Muscle of arm (tissue), 12 donors: ENCODE measurements around the gene DCAF6. TPM values are rescaled to one million over a fixed set of nuclear protein-coding genes. Genes with fewer than 3 reads are reported as not detected.
A peak's percentile ranks its signal among the peaks of the same experiment; 100 is the strongest.

Experiments used
- DNase-seq: peaks from one replicate; pipeline ENCODE4 v3.0.0-alpha.2; 2013
- polyA plus RNA-seq, 12 donors: library from polyadenylated mRNA; unstranded; fragments of 120-200 nt; gene quantifications; one replicate each; pipeline ENCODE4 v1.2.1, GENCODE V29; 2013; ENCODE audit not compliant: insufficient read length in 12 of 12

DCAF6 gene
- polyA plus RNA-seq, 12 donors: 59.6 to 147 (median 133) TPM; not detected in 1

DNA sequence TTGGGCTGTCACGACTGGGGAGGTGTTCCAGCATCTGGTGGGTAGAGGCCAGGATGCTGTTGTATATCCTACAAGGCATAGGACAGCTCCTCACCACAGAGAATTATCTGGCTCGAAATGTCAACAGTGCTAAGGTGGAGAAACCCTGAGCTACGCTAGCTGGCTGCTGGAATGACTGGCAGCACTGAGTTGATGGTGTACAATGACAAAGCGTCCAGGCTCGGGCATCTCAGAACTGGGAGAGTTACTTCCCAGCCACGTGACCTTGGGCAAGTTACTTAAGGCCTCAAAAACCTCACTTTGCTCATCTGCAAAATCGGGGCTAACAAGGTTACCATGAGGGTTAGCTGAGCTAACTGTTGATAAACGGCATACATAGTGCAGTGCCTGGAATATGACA is 164.9 kb downstream of the DCAF6 start:
- no peak for DNase-seq

- DNase-seq: no peak
Observed at GRCh38 chr1:168102487-168102886, 166.0 kb downstream of the DCAF6 start.

DNA sequence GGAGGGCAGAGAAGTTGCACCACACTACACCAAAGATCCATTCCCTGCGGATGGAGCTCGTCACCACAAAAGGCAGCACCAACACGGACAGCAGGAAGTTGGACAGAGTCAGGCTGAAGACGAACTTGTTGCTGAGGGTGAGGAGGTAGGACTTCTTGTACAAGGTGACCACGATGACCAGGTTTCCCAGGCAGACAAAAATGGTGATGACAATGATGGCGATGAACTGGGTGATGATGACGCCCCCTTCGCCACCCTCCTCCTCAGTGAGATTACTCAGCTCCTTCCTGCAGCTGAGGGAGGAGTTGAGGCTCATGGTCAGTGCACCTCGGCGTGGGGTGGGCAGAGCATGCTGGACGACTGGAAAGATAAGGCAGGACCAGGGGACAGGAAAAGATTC is 168.1 kb downstream of the DCAF6 start:
- no peak for DNase-seq

- no peak for DNase-seq
Observed at GRCh38 chr1:168105846-168106245, 169.4 kb downstream of the DCAF6 start.

- no peak for DNase-seq
Observed at GRCh38 chr1:168106274-168106673, 169.8 kb downstream of the DCAF6 start.

- DNase-seq: no peak
Observed at GRCh38 chr1:168110896-168111545, 174.5 kb downstream of the DCAF6 start.

- DNase-seq: no peak
Observed at GRCh38 chr1:168112673-168113305, 176.3 kb downstream of the DCAF6 start.

- DNase-seq: no peak
Observed at GRCh38 chr1:168114845-168115244, 178.4 kb downstream of the DCAF6 start.

DNA sequence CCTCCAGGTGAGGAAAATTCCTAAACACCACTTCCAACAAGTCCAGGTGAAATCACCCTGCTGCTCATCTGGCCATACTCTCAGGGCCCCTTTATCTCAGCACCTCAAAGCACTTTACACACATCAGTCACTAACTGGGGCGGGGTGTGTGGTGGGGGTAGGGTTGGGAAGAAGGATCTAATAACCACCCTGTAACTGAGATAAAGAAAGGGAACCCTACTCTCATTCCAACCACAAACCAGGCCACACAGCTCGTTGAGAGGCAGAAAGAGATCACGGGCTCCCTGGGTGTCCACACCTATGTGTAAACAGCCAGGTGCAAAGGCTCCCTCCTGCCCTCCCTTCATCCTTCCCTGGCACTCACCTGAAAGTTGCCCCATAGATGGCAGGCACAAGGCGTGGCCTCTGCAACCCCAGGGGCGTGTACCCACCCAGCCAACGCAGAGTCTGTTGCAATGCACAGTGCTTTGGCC is 179.9 kb downstream of the DCAF6 start:
- no peak for DNase-seq

- DNase-seq: no peak
Observed at GRCh38 chr1:168119750-168120149, 183.3 kb downstream of the DCAF6 start.

DNA sequence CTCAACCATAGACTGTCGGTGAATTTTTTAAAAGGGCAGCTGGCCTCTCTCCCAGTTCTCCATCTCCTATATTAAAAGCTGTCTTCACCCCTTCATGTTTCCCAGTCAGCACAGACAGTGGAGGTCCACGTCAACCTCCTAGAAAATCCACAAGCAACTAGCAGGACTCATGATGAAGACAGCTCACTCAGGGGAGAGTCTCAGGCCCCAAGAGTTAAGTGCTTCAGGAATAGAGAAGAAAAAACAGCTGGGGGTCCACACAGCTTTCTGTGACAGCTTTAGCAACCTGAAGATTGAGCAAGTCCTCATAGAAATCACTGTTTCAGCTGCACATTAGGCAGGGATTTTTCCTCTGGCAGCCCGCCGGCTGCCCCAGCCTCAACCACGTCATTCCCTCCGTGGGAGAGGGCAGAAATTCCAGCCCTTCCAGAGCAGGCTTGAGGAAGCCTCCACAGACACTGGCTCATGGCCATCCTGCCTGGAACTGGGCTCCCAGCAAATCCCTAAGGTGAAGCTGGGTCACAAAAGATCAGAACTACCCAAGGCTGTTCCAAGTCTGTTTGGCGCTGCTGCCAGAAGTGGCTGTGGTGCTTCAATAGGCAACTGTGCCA is 185.0 kb downstream of the DCAF6 start:
- peak; percentile 37 for DNase-seq

DNA sequence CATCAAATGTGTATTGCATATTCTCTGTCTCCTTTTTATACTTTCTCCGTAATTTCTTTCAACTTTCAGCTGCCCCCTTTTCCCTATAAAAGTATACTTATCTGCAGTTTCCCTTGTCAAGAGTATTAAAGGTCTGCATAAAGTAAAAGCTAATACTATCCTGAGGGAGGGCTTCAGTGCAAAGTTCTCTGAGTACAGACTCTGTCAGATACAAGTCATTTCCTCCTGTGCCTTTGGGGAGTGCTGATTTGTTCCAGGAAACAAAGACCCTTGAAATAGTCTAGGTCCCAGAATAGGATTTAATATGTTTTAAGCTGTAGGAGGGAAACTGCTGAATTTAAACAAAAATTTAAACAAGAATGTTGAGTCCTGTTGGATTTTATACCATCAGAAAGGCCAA is 188.6 kb downstream of the DCAF6 start:
- no peak for DNase-seq

Other genes starting within 250 kb of the DCAF6 start
- 100 to 1,000 TPM in 3 of 12 donors, 10 to 100 TPM in 8, not detected in 1; 75.8 to 119 (median 91.8) TPM for gene MPZL1, start 214.7 kb upstream of the DCAF6 start, polyA plus RNA-seq
- gene ADCY10, start 22.5 kb upstream of the DCAF6 start, polyA plus RNA-seq: under 1 TPM in 9 of 12 donors, not detected in 3; 0.04 to 0.44 (median 0.13) TPM
- gene MPC2, start 389 bp downstream of the DCAF6 start, polyA plus RNA-seq: 100 to 1,000 TPM in 1 of 12 donors, 10 to 100 TPM in 10, not detected in 1; 48.6 to 214 (median 75.3) TPM
- 10 to 100 TPM in 10 of 12 donors, 1 to 10 TPM in 1, not detected in 1; 9.8 to 17.6 (median 13.0) TPM for gene GPR161, start 200.2 kb downstream of the DCAF6 start, polyA plus RNA-seq
- gene TIPRL, start 242.3 kb downstream of the DCAF6 start, polyA plus RNA-seq: 10 to 100 TPM in 11 of 12 donors, not detected in 1; 30.8 to 46.5 (median 38.7) TPM